HG02763 (cell line): Measurements from ENCODE around the gene RTN4.

Source experiments
- ATAC-seq: cut with Tn5 transposase; IDR thresholded peaks from one replicate; pipeline ENCODE4 v1.9.1; 2021; ENCODE audit warnings: mild to moderate bottlenecking, moderate library complexity; ENCODE audit not compliant: unreplicated experiment

RTN4 gene

DNA sequence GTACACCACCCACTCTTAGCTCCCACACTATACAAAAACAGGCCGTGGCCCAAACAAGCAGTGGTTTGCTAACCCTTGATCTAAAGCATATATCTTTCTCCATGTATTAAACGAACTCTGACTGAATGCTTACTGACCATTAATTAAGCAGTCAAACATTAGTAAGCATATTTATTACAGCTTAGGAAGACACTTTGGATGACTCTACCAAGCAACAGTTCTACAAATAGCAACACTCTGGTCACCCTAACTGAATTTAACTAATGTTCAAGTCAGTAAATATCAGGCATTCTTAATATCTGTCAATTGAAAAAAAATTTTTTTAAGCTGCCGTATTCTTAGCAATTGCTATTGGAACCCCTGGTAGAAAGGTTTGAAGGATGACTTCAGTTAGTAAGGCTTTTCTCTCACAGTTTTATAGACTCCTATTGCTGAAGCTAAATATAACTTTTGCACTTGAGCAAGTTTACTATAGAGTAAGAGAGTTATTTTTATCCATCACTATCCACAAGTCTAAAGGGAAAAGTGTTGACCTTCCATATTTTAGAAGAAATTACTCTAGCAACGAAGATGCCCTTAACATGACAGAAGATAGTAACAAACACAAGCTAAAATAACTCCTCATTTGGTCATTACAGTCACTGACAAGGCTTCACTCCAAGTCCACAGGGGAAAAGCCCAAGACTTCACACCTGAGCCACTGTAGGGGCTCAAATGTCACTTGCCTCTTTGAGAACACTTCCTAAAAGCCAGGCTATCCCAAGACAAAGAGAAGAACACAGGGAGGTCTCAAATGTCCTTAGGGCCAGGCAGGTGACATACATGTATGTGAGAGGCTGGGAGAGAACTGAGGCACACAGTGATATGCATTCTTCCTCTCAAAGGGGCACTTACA, 74.4 kb downstream of the RTN4 start:
- no peak for ATAC-seq

DNA sequence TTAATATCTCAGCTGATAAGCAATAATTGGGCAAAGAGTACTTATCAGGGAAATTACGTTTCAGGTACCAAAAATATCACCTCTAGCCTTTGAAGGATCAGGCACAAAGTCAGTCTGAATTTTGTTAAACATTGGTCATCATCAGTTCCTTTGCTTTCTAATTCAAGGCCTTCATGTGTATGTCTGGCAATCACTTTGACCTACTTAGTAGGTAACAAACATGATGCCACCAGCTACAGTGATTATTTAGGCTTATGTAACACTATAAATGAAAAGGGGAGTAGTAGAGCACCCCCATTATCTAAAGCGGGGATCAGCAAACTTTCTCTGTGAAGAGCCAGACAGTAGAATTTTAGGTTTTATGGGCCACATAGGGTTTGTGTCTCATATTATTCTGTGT, 75.1 kb downstream of the RTN4 start:
- no peak for ATAC-seq

DNA sequence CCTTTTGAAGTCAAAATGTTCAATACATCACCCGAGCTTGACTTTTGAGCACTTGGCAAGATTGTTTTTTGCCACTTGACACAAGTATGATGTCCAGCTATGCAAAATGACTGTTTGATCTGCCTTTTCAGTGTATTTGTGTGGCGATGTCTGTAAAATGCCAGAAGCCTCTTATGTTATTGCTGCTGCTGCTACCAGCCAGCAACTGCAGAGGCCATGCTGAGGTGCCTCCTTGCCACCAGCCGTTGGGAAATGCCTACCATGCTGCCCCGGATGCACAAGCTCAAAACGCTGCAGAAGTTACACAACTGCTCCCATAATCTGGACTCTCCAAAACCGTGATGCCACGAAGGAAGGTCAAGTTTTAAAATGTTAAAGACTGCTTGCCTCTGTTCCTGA, 80.3 kb downstream of the RTN4 start:
- ATAC-seq, result no peak

DNA sequence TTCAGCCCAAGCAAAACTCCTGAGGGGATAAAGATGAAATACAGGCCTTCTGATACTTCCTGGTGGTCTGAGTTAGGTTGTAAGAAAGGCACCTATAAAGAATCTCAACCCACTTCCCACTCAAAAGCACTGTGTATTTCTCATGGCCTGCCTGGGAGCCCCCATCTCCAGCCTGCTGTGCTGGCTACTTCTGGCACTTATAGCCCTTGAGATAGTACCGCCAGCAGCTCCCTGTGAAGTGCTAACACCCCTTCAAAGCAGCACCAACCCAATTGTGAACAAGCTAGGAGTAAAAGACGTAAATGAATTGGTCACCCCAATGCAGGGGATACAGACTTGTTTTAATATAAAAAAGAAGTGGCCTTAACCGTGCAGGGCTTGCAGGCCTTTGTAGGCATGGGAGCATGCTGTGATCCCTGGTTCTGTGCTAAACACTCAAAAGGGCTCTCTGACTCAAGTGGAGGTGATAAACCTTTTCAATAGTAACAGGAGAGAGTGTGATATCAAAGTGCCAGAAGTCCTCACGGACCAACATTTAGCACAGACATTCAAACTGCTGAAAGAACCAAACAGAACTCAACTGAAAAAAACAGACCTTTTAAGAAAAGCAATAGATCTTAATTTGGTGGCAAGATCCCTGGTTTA, 80.8 kb downstream of the RTN4 start:
- ATAC-seq, result no peak

DNA sequence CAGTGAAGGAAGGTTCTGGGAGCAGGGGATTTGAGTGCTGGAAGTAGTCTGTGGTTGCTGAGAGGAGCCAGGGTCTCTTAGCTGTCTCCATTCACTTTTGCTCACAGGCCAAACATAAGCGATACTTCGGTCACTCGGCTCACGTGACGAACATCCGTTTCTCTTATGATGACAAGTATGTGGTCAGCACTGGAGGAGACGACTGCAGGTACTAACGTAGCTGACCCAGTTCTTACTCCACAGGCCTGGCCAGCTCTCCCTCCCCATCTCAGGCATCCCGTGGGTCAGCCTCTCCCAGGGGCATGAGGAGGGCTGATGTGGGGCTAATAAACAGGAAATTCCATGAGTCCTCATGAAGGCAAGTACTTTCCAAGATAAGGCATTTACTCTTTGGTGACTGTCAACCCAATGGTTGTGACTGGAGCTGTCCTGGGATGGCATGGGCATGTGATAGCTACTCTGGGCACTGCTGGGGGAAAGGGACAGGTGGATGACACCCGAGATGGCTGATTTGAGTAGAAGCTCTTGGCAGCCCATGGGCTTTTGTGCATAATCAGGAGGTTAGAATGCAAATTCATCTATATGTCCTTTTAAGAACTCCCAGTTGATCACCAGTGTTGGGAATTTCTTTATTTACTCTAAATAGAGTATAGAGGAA, 81.6 kb downstream of the RTN4 start:
- no peak for ATAC-seq

DNA sequence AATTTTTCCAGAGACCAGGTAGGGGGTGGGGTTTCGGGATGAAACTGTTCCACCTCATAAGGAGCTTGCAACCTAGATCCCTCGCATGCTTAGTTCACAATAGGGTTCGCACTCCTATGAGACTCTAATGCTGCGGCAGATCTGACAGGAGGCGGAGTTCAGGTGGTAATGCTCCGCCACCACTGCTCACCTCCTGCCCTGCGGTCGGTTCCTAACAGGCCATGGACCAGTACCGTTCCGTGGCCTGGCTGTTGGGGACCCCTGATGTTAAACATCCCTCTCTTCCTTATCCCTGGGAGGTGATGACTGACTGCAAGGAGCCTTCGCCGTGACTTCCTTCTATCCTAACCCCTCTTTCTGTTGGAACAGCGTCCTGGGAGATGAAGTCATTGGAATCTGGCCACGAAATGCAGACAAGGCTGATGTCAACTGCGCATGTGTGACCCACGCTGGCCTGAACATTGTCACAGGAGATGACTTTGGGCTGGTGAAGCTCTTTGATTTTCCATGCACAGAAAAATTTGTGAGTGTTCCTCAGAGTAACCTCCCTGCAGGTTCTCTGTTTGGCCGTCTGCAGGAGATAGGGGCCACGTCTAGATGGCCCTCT, 82.4 kb downstream of the RTN4 start:
- ATAC-seq, result no peak

DNA sequence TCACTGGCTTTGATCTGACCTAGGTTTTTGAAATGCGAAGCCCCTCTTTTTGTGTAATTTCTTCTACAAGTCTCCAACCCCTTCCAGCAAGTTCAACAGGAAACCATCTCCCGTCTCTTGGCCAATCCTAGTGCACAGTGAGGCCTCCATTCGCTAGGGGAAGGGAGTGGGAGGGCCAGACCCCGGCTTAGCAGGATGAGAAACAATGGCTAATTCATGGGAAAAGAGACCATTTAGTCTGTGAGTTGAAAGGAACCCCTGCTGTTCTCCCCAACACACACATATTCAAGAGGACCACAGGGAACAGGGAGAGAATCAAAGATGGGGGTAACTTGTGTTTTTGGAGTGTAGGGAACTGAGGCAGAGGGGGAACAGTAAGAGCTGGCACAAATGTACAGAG, 83.0 kb downstream of the RTN4 start:
- no peak for ATAC-seq

DNA sequence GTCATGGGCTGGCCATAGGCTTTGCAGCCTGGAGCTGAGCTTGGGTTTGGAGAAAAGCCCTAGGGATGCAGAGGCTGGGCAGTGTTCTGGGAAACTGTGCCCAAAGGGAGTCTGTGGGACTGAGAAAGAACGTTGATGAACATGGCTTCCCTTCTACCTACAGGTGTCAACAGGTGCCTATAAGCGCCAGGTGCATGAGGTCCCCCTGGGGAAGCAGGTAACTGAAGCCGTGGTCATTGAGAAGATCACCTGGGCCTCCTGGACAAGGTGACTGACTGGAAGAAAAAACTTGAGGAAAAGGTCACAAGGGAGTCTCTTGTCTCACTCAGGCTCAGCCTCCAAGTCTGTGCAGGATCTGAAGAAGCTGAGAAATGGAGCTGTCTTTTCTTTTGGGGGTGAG, 83.4 kb downstream of the RTN4 start:
- no peak for ATAC-seq

DNA sequence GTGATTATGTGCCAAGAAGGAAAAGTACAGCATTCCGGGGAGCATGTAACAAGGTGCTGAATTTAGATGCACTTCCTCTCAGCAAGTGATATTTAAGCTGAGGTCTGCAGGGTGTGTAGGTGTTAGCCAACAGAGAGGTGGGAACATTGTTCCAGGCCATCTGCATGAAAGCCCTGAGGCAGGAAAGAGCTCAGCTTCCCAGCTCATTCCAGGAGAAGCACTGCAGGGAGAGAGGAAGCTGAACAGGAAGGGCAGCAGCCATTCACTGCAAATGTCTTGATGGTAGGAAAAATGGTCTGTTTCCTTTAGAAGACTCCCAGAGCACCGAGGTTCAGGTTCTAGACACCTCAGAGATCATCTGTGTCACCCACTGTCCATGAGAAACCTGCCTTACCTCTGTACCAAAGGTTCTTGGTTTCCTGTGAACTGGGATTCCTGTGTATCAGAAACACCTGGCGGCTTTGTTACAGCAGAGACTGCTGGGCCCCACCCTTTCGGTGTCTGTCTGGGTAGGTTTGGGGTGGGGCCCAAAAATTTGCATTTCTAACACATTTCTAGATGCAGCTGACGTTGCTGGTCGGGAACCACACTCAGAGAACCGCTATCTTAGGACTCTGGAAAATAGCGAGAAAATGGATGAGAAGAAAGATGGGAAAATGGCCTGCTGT, 84.0 kb downstream of the RTN4 start:
- no peak for ATAC-seq

DNA sequence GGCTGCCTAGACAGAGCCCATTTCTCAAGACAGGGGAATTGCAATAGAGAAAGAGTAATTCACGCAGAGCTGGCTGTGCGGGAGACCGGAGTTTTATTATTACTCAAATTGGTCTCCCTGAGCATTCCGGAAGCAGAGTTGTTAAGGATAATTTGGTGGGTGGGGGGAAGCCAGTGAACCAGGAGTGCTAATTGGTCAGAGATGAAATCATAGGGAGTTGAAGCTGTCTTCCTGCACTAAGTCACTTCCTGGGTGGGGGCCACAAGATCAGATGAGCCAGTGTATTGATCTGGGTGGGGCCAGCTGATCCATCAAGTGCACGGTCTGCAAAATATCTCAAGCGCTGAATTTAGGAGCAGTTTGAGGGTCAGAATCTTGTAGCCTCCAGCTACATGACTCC, 84.8 kb downstream of the RTN4 start:
- ATAC-seq, result no peak

DNA sequence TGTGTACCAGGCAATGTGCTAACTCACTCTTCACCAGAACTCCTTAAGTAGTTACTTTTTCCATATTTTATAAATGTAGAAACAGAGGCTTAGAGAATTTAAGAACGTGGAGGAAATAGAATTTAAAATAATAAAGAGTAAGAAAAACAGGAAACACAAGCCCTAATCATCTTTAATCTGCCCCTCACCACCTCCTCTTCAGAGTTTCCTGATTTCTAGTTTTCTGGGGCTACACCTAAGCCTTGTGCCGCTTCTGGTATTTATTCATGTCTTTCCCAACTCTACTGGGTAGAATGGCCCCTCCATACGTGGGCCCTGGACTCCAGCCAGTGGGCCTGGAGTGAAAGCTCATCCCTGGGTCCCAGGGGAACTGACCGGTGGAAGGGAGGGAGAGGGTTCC, 85.4 kb downstream of the RTN4 start:
- no peak for ATAC-seq

DNA sequence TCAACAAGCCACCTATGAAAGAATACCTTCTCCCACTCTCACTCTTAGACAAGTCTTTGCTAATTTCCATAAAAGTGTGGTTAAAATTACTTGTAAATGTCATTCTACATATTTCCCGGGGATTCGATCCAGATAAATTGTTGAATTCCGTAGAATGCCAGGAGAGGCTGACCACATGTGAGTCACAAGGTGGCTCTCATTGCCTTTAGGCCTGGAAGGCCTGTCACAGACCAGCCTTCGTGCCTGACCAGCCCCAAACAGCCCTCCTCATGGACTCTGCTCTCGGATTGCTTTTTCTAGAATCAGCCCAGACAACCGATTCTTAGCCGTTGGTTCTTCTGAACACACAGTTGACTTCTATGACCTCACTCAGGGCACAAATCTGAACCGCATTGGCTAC, 86.0 kb downstream of the RTN4 start:
- no peak for ATAC-seq

DNA sequence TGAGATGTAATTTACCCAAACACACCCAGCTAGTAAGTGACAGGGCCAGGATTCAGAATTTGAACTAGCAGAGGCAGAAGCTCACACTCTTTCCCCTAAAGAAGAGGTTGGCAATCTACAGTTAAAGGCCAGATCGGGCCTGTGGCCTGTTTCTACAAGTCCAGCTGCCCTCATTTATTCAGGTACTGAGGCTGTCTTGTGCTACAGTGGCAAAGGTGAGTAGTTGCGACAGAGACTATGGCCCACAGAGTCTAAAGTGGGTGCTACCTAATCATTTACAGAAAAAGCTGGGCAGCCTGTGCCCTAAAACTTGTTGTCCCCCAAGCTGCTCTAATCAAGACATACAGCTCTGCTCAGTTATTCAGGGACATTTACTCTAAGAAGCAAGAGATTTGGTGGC, 86.8 kb downstream of the RTN4 start:
- ATAC-seq, result no peak

DNA sequence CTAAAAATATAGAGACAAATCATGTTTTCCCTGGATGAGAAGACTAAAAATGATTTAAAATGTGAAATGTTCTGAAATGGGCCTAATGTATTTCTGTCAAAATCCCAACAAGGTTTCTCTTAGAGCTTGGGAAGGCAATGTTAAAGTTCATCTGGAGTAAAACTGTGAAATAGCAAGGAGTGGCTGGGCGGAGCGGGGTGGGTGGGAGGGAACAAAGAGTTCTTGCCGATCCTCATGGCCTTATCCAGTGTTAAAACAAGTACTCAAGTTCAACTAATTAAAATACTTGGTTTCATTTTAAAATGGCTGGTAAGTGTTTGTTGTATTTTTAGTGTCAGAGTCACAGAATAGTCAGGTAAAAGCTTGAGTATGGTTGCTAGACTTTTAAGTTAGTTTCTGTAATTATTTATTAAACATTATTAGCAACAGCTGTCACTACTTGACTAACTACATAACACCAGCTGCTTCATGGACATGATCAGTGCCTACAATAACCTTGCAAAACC, 87.3 kb downstream of the RTN4 start:
- ATAC-seq, result no peak

DNA sequence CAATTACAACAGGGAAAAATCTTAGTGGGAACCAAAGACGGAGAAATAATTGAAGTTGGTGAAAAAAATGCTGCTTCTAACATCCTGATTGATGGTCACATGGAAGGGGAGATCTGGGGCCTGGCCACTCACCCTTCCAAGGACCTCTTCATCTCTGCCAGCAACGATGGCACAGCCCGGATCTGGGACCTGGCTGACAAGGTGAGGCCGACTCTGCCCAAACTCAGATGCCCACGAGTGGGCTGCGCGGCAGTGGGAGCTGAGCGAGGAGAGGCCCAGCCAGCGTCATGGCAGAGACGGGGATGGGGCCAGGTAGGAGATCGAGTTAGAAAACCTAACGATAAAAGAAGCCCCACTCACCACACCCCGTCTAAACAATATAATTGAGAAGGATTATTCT, 87.7 kb downstream of the RTN4 start:
- ATAC-seq, result no peak

DNA sequence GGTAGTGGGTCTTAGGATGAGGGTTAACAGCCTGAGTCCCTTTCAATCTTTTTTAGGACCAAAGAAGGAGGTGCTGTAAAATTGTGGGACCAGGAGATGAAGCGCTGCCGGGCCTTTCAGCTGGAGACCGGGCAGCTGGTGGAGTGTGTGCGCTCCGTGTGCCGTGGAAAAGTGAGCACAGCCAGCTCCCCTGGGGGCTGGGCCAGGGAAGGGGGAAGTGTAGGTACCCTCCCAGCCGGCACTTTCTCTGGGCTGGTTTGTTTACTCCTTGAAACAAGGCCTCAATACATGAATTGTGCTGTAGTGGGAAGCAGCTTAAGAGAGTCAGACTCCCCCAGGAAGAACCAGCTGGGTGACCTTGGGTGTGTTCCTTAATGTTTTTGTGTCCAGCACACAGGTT, 90.1 kb downstream of the RTN4 start:
- ATAC-seq, result no peak

DNA sequence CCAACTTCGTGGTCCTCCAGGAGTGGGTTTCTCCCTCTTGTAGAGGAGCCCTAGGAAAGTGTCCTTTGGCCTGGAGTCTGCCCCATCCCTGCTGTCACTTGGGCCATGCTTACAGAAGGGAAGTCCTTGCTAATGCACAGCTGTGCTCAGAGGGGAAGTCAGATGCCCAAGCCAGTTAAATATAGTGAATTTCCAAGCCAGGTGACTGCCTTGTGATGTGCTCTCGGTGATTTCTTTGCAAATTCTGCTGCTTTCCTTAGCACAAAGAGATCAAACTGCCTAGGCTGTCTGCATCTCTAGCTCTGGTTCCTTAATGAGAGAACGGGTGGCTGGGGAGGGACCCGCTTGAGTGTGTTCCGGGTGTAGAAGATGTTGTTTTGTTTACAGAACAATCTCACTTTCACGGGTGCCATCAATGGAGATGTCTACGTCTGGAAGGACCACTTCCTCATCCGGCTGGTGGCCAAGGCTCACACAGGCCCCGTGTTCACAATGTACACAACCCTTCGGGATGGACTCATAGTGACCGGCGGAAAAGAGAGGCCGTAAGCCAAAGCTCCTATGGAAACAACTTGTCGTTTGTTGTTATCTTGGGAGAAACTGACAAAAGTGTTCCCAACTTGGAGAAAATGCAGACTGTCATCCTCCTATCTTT, 91.4 kb downstream of the RTN4 start:
- ATAC-seq, result no peak

DNA sequence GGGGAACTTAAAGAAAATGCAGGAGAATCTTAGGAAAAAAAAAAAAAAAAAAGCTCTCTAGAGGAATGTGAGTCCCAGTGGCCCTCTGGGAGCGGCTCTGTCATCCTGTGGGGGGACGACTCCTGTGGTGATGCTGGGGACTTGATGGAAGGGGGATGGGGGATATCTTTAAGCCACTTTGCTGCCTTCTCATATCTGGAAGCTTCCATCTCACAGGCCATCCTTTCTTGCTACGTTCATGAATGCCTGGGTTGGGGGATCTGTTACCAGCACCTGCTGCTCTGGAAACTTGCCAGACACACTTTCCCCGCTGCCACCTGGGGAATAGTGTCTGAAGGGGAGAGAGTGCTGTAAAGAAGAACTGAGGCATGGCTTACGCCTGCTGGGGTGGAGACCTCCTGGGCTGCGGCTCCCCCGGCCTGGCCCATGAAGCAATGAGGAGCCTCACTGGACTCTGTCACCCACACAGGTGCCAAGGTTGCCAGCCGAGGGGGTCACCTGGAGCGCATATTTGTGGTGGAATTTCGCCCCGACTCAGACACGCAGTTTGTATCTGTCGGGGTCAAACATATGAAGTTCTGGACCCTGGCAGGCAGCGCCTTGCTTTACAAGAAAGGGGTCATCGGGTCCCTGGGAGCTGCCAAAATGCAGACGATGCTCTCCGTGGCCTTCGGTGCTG, 92.8 kb downstream of the RTN4 start:
- no peak for ATAC-seq

DNA sequence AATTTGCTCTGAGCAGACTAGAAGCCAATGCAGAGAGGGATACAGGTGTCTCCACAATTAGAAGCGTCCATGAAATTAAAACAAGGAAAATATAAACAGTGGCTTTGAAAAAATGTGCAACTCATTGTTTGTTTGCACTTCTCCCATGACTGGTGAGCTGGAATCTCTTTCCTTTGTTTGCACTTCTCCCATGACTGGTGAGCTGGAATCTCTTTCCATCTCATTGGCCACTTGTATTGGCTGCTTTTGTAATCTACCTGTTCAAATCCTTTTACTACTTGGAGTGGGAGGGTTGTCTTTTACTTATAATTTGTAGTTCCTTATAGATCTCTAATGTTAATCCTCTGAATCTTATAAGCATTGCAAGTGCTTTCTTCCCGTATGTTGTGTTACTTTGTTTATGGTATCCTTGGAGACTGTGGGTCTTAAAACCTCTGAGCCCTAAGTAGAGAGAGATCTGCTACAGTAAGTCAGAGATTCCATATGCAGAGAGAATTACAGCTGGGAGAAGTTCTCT, 94.1 kb downstream of the RTN4 start:
- ATAC-seq, result no peak
